Calu3 (cell line): Measurements from ENCODE around the gene KCNA10. TPM values are rescaled to one million over a fixed set of nuclear protein-coding genes. Genes with fewer than 3 reads are reported as not detected.

ENCODE experiments used
- BruUV-seq: library from RNA; stranded (reverse); fragments of 400-500 nt; replicated peaks from 2 replicates; lab custom pipeline; 2021; lab: Mats Ljungman, UMichigan
- CTCF ChIA-PET: fragments of 300-600 bp; sonication (Branson Sonifier 250); formaldehyde crosslinking; loops from one replicate; lab custom pipeline; 2022; ENCODE audit warnings: antibody characterized with exemption; lab: Charles Lee
- DNase-seq: peaks from one replicate; pipeline ENCODE4 v3.0.0; 2022
- H3K27ac Mint-ChIP-seq: one replicate; pipeline ENCODE4 v1.8.0; 2022; ENCODE audit warnings: mixed read lengths; ENCODE audit not compliant: unreplicated experiment
- H3K27me3 Mint-ChIP-seq: one replicate; pipeline ENCODE4 v1.8.0; 2022; ENCODE audit warnings: mixed read lengths; ENCODE audit not compliant: unreplicated experiment
- H3K36me3 Mint-ChIP-seq: one replicate; pipeline ENCODE4 v1.8.0; 2022; ENCODE audit warnings: mild to moderate bottlenecking, moderate library complexity, mixed read lengths; ENCODE audit not compliant: insufficient read depth, unreplicated experiment
- H3K4me1 Mint-ChIP-seq: one replicate; pipeline ENCODE4 v1.8.0; 2022; ENCODE audit warnings: mild to moderate bottlenecking, low read depth, mixed read lengths; ENCODE audit not compliant: unreplicated experiment
- H3K4me3 Mint-ChIP-seq: one replicate; pipeline ENCODE4 v1.8.0; 2022; ENCODE audit warnings: mild to moderate bottlenecking, low read depth, moderate library complexity, mixed read lengths; ENCODE audit not compliant: unreplicated experiment
- H3K9me3 Mint-ChIP-seq: one replicate; pipeline ENCODE4 v1.8.0; 2022; ENCODE audit warnings: low read depth, mixed read lengths; ENCODE audit not compliant: unreplicated experiment
- intact Hi-C: fragments of 100-400 bp; cut with micrococcal nuclease; formaldehyde crosslinking; loops from one replicate; pipeline ENCODE4 v1.10.0; 2022; ENCODE audit not compliant: unreplicated experiment
- total RNA-seq: library from RNA; stranded (reverse); gene quantifications from 2 replicates; pipeline ENCODE4 v1.2.3, GENCODE V29; 2022
- TF ChIP-seq, protein P1 (sequence below): fragments of 200-600 bp; IDR thresholded peaks from one replicate; pipeline ENCODE4 v1.8.0; 2022; ENCODE audit warnings: antibody characterized with exemption; ENCODE audit not compliant: unreplicated experiment

The KCNA10 gene
- total RNA-seq, 1 experiment from 2014 or later, result not detected

DNA sequence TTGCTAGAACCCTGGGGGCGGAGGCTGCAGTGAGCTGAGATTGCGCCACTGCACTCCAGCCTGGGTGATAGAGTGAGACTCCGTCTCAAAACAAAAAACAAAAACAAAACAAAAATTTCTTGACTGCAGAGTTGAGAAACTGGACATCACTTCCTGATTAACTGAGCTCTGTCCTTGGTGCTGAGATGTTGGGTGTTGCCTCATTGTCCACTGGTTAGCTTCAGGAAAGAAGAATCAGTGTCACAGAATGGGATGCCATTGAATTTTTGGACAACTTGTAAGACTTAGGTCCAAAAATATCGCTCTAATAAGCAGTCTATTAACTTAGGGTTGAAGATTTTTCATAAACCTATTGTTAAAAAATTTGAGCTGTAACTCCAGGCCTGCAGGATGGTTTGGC lies 23.8 kb upstream of the KCNA10 start:
- peak; percentile 16 for DNase-seq
- H3K36me3 Mint-ChIP-seq, result no peaks in the 10 kb centered on the region
- H3K9me3 Mint-ChIP-seq, result no peaks in the 10 kb centered on the region
- H3K27me3 Mint-ChIP-seq, result peaks cover 77% of the 10 kb centered on the region
- CTCF ChIA-PET, result interaction anchor here (1.0 kb wide), 1 partner anchor 30 kb away, joined by 3 read pairs; no protein-coding TSS in a partner anchor
- no peaks in the 10 kb centered on the region for H3K4me1 Mint-ChIP-seq
- intact Hi-C loops, result no loop called here
- BruUV-seq, result no TSS peak
- H3K4me3 Mint-ChIP-seq, result no peak overlapping the region
- TF ChIP-seq, protein P1, sequence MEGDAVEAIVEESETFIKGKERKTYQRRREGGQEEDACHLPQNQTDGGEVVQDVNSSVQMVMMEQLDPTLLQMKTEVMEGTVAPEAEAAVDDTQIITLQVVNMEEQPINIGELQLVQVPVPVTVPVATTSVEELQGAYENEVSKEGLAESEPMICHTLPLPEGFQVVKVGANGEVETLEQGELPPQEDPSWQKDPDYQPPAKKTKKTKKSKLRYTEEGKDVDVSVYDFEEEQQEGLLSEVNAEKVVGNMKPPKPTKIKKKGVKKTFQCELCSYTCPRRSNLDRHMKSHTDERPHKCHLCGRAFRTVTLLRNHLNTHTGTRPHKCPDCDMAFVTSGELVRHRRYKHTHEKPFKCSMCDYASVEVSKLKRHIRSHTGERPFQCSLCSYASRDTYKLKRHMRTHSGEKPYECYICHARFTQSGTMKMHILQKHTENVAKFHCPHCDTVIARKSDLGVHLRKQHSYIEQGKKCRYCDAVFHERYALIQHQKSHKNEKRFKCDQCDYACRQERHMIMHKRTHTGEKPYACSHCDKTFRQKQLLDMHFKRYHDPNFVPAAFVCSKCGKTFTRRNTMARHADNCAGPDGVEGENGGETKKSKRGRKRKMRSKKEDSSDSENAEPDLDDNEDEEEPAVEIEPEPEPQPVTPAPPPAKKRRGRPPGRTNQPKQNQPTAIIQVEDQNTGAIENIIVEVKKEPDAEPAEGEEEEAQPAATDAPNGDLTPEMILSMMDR, result no peak
- no peak overlapping the region for H3K27ac Mint-ChIP-seq

DNA sequence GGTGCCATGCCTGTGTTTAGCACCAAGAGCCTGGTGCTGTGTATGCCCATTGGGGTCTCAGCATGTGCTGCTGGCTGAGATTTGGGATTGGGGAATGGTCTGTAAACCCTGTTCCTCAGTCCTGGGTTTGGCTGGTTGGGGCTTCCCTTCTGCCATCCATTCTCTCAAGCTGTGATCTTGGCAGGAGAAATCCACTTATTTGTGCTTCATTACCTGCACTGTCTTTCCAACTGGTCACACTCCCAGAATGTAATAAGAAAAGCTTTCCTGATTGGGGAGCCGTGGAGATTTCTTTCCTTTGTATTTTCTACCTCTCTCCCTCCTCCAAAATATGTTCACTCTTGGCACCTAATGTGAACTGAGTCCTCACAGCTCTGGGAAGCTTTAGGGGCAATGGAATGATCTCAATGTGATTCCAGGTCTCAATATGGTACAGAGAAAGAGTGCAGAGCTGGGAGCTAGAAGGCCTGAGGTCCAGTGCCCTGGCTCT lies 23.0 kb upstream of the KCNA10 start:
- no peaks in the 10 kb centered on the region for H3K36me3 Mint-ChIP-seq
- intact Hi-C loops, result no loop called here
- H3K27ac Mint-ChIP-seq, result no peak overlapping the region
- peaks cover 80% of the 10 kb centered on the region for H3K27me3 Mint-ChIP-seq
- no peak for DNase-seq
- H3K4me3 Mint-ChIP-seq, result no peak overlapping the region
- no peaks in the 10 kb centered on the region for H3K9me3 Mint-ChIP-seq
- no TSS peak for BruUV-seq
- TF ChIP-seq, protein P1, result no peak
- CTCF ChIA-PET, result interaction anchor here (1.0 kb wide), 1 partner anchor 31 kb away, joined by 3 read pairs; no protein-coding TSS in a partner anchor
- H3K4me1 Mint-ChIP-seq, result no peaks in the 10 kb centered on the region

DNA sequence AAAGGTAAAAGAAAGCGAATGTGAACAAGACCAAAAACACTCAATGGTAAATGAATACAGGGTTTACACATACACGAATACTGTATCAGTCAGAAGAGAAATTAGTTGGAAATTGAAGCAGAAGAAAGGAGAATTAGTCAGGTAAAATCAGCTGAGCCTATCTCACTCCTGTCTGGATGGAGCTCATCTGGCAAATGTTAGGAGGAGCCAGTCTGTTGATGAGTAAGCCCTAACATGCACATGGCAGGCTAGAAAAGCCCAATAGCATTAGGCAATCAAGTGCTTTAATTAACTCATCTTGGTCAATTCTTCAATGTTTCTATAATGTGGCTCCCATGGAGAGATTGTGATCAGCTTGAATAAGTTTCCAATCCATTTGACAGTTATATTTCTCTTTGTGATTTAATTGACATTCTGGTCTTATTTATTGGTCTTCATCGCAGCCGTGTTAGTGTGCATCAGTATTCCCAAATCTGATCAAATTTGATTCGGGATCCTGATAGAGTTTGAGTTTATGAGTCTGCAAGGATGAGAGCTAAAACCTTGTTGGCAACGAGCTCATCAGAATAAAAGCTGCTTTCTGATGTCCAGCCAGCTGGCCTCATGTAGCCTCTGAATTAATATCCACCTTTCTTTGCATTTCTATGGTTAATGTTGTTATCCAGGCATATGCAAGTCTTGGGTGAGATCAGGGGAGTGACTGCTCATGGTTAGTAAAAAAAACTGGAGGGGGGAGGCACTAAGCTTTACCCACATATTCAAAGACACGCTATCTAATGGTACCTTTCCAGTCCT lies 22.1 kb upstream of the KCNA10 start:
- no peaks in the 10 kb centered on the region for H3K9me3 Mint-ChIP-seq

DNA sequence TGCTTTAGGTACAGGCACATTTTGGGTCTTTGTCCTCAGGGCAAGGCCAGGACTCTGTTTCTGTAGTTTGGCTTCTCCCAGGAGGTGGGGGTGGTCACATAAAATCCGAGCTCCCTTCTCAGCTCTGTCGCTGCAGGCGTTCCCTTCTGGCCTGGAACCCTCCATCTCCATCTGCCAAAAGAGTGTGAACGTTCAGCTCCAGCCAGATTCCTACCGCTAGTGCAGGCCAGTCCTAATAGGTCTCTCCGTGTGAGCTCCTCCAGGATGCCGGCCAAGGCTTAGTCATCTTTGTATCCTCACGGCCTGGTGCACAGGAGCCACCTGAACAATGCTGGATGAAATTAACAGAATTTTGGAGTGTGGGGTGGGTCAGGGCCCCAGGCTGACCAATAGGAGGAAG lies 19.9 kb upstream of the KCNA10 start:
- Mint-ChIP-seq H3K27ac (no peak overlapping the region), H3K4me3 (no peak overlapping the region), H3K9me3 (no peaks in the 10 kb centered on the region), H3K36me3 (no peaks in the 10 kb centered on the region), H3K4me1 (no peaks in the 10 kb centered on the region), H3K27me3 (peaks cover 80% of the 10 kb centered on the region)
- intact Hi-C loops, result no loop called here
- CTCF ChIA-PET, result no interaction called here
- TF ChIP-seq, protein P1, result no peak
- no peak for DNase-seq
- BruUV-seq, result no TSS peak

More for the DNA sequence above, 22.1 kb upstream of the KCNA10 start:
- Mint-ChIP-seq H3K4me1 (no peaks in the 10 kb centered on the region), H3K27me3 (peaks cover 80% of the 10 kb centered on the region), H3K36me3 (no peaks in the 10 kb centered on the region), H3K27ac (no peak overlapping the region), H3K4me3 (no peak overlapping the region)
- no peak for DNase-seq
- intact Hi-C loops, result no loop called here
- TF ChIP-seq, protein P1, result no peak
- BruUV-seq, result no TSS peak
- CTCF ChIA-PET, result no interaction called here
